IPS-20b (cell line): ENCODE data around the gene ERCC2.

Source experiments
- H3K27ac ChIP-seq: one replicate; pipeline ENCODE4 v1.5.1; 2013; ENCODE audit warnings: low read length
- H3K27me3 ChIP-seq: 2 replicates; pipeline ENCODE4 v1.6.1; 2013; ENCODE audit warnings: mild to moderate bottlenecking, low read length, inconsistent platforms; ENCODE audit not compliant: insufficient read depth
- H3K36me3 ChIP-seq: 2 replicates; pipeline ENCODE4 v1.6.1; 2013; ENCODE audit warnings: low read depth, mild to moderate bottlenecking, inconsistent platforms, low read length, moderate library complexity; ENCODE audit not compliant: insufficient read depth
- H3K4me1 ChIP-seq: 2 replicates; pipeline ENCODE4 v1.6.1; 2013; ENCODE audit warnings: mild to moderate bottlenecking, control low read depth, inconsistent platforms, low read length, moderate library complexity; ENCODE audit not compliant: insufficient read depth
- H3K4me3 ChIP-seq: 2 replicates; pipeline ENCODE4 v1.5.1; 2013; ENCODE audit warnings: mild to moderate bottlenecking, low read length, inconsistent platforms
- H3K9ac ChIP-seq: 2 replicates; pipeline ENCODE4 v1.6.1; 2013; ENCODE audit warnings: low read depth, mild to moderate bottlenecking, inconsistent platforms, low read length, moderate library complexity
- H3K9me3 ChIP-seq: 2 replicates; pipeline ENCODE4 v1.6.1; 2013; ENCODE audit warnings: mild to moderate bottlenecking, low read depth, low read length, inconsistent platforms; ENCODE audit not compliant: insufficient read depth

ERCC2 gene

DNA sequence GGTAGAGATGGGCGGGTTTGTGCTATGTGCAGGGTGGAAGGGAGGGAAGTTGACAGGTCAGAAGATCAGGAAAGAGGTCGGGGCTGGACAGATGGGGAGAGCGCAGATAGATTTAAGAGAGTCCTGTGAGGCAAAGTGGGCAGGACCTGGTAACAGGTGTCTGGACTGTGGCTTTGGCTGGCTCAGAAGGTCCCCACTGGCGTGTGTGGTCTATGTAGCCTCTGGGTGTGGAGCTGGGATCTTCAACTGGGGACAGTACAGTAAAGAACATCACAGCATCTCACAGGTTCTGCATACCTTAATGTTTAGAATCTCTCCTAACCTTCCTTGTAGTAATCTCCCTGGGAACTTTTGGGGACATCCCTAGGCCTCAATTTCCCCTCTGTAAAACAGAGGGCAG lies 65.4 kb downstream of the ERCC2 start:
- Histone ChIP-seq H3K4me1 (no peaks in the 10 kb centered on the region), H3K4me3 (no peak overlapping the region), H3K27me3 (peaks cover 34% of the 10 kb centered on the region), H3K9ac (no peak overlapping the region), H3K9me3 (no peaks in the 10 kb centered on the region), H3K36me3 (no peaks in the 10 kb centered on the region), H3K27ac (no peak overlapping the region)

DNA sequence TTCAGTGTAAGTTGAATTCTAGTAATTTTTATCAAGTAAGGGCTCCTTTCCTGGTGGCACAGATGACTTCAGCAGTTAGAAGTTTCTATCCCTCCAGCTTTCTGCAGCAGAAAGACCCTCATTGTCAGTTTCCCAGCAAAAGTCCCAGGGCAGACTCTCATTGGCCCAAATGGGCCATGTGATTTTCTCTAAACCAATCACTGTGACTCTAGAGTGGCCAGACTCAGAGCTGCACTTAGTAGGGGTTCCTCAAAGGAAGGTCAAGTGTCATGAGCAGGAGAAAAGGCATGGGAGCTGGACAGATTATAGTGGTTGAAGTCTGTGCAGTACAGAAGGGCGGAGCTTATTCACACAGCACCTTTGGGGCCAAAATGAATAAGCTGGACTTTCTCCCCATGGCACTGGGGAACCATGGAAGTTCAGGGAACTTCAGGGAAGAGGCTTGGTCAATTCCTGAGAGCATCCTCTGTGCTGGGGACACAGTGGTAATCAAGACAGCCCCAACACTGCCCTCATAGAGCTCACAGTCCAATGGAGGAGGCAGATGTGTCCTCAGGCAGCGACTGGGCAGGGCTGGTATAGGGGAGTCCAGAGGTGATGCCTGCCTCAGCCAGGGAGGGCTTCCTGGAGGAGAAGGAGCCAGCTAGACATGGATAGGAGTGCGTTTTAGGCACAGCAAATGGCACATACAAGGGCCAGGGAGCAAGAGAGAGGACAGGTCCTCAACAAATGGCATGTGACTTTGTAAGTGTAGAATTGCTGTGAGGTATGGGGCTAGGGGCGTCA lies 66.0 kb downstream of the ERCC2 start:
- Histone ChIP-seq H3K27ac (no peak overlapping the region), H3K9me3 (no peaks in the 10 kb centered on the region), H3K4me3 (no peak overlapping the region), H3K9ac (no peak overlapping the region), H3K36me3 (no peaks in the 10 kb centered on the region), H3K4me1 (no peaks in the 10 kb centered on the region), H3K27me3 (peaks cover 34% of the 10 kb centered on the region)

DNA sequence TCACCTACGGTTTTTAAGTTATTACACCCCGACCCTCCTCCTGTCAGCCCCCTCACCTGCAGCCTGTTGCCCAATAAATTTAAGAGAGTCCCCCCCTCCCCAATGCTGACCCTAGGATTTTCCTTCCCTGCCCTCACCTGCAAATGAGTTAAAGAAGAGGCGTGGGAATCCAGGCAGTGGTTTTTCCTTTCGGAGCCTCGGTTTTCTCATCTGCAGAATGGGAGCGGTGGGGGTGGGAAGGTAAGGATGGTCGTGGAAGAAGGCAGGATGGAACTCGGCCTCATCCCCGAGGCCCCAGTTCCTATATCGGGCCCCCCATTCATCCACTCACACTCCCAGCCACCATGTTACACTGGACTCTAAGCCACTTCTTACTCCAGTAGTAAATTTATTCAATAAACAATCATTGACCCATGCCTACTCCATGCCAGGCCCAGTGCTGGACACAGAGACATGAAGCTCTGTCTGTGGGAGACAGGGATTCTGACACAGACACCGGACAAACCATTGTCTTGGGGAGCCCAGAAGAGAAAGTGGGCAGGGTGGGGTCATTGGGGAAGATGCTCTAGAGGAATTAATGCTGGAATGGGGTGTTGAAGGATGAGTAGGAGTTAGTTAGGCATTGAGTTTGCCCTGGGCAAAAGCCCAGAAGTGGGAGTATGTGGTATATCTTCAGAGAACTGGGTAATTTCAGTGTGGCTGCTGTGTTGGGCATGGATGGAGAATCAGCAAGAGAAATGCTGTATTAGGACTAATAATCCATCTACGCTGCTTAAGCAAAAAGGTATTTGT lies 66.9 kb downstream of the ERCC2 start:
- Histone ChIP-seq H3K27me3 (peaks cover 34% of the 10 kb centered on the region), H3K4me3 (no peak overlapping the region), H3K4me1 (no peaks in the 10 kb centered on the region), H3K9ac (no peak overlapping the region), H3K9me3 (no peaks in the 10 kb centered on the region), H3K27ac (no peak overlapping the region), H3K36me3 (no peaks in the 10 kb centered on the region)

DNA sequence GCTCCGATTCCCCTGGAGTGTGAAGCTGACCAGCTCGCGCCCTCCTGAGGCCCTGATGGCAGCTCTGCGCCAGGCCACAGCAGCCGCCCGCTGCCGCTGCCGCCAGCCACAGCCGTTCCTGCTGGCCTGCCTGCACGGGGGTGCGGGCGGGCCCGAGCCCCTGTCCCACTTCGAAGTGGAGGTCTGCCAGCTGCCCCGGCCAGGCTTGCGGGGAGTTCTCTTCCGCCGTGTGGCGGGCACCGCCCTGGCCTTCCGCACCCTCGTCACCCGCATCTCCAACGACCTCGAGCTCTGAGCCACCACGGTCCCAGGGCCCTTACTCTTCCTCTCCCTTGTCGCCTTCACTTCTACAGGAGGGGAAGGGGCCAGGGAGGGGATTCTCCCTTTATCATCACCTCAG lies 68.0 kb downstream of the ERCC2 start:
- Histone ChIP-seq H3K9ac (no peak overlapping the region), H3K4me3 (no peak overlapping the region), H3K27me3 (peaks cover 34% of the 10 kb centered on the region), H3K36me3 (no peaks in the 10 kb centered on the region), H3K4me1 (no peaks in the 10 kb centered on the region), H3K27ac (no peak overlapping the region), H3K9me3 (no peaks in the 10 kb centered on the region)
